ENCODE results near the gene HTR1E. TPM values are rescaled to one million over a fixed set of nuclear protein-coding genes. Genes with fewer than 3 reads are reported as not detected.
"Not testable (repeated sequence)": the region's sequence is repeated elsewhere in the genome, so short reads cannot be mapped to it uniquely, and the experiment has no call there.

HTR1E gene
- total RNA-seq, 2 donors from 2014 or later = not detected

DNA sequence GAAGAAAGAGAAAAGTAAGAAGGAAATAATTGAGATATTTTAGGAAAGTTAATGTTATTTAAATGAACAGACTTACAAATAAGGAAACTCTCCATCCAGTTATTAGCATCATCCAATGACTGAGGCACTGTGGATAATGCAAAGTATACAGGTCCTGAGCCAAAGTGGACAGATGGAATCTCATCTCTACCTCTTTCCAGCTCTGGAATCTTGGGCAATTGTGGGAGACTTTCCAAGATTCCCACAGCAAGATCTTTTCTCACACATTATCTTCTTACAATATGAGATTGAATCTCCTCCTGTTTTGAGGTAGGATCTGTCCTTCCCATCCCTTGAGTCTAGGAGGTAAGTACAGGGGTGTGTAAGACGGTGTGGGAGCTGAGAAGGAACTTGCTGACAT, 28.9 kb downstream of the HTR1E start:
- no peak for DNase-seq (ENCODE audit: low spot score)
- intact Hi-C loops (cut with DNase I) = no loop called here

- intact Hi-C loops (cut with DNase I) = no loop called here
- no peak for DNase-seq (ENCODE audit: low spot score)
Measured at GRCh38 chr6:86969573-86969972, 32.2 kb downstream of the HTR1E start.

DNA sequence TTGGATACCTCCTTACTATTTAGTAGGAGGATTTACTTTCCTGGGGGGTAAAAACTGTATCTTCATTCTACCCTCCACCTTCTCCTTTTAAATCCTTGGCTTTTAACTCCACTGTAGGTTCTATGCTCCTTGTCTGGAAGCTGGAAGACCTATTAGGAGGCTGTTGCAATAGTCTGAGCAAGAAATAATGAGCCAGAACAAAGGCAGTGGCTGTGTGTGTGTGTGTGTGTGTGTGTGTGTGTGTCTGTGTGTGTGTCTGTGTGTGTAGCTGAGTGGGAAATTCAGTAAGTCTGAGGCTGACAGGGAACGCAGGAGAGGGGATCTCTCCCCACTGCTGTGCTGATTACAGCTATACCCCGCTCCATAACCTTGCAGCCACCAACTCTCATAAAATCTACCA, 35.8 kb downstream of the HTR1E start:
- DNase-seq (ENCODE audit: low spot score) = no peak
- intact Hi-C loops (cut with DNase I) = no loop called here

DNA sequence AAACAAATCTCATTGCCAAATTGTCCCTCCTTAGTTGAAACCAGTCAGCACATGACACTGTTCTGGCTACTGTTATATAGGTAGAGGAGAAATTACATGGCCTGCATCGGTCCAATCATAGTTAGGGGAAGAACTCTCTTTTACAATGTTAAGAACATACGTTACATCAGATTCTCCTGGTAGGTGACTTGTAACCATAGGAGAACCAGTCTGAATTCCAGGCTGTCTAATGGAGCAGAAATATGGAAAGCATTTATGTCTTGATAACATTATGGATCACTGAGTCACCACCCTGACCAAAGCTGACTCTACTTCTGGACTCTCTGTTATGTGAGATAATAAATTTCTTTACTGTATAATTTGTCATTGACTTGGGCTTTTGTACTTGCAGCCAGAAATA, 40.9 kb downstream of the HTR1E start:
- no peak for DNase-seq (ENCODE audit: low spot score)
- intact Hi-C loops (cut with DNase I) = no loop called here

DNA sequence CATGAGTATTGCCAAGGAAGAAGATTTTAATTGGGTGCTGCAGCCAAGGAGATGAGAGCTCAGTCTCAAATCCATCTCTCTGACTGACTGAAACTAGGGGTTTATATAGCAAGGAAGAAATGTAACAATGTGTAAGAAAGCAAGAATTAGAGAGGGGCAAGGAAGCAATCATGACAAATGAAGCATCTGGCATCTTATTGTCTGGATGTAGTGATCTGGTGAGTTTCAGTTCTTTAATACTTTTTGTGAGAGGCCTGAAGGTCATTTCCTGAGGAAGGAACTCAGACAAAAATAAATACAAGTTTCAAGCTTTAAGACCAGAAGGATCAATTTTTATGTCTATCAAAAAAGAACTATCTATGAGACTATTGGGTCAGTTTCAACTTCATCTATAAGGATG, 64.2 kb downstream of the HTR1E start:
- intact Hi-C loops (cut with DNase I) = no loop called here
- DNase-seq (ENCODE audit: low spot score) = no peak

DNA sequence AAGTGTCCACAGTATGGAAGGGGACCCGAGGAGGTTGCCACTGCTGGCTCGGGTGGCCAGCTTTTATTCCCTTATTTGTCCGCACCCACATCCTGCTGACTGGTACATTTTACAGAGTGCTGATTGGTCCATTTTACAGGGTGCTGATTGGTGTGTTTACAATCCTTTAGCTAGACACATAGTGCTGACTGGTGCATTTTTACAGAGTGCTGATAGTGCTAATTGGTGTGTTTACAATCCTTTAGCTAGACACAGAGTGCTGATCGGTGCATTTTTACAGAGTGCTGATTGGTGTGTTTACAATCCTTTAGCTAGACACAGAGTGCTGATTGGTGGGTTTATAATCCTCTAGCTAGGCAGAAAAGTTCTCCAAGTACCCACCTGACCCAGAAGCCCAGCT, 65.1 kb downstream of the HTR1E start:
- DNase-seq (ENCODE audit: low spot score); intact Hi-C loops (cut with DNase I): not testable (repeated sequence)

DNA sequence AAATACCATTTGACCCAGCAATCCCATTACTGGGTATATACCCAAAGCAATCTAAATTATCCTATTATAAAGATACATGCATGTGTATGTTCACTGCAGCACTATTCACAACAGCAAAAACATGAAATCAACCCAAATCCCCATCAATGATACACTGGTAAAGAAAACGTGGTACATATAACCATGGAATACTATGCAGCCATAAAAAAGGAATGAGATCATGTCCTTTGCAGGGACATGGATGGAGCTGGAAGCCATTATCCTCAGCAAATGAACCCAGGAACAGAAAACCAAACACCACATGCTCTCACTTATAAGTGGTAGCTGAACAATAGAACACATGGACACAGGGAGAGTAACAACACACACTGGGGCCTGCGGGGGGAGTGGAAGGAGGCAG, 69.2 kb downstream of the HTR1E start:
- DNase-seq (ENCODE audit: low spot score) = not testable (repeated sequence)
- intact Hi-C loops (cut with DNase I) = loop anchor here in 1 of 2 donors (5.0 kb wide), 1 partner anchor 1756 kb away; no protein-coding TSS in a partner anchor

GRCh38 chr6:87009581-87009980, 72.3 kb downstream of the HTR1E start:
- DNase-seq (ENCODE audit: low spot score) = not testable (repeated sequence)
- intact Hi-C loops (cut with DNase I) = loop anchor here in 1 of 2 donors (5.0 kb wide), 1 partner anchor 1753 kb away; no protein-coding TSS in a partner anchor

- DNase-seq (ENCODE audit: low spot score) = no peak
- intact Hi-C loops (cut with DNase I) = no loop called here
Measured at GRCh38 chr6:87012035-87012434, 74.7 kb downstream of the HTR1E start.

GRCh38 chr6:87012743-87013142, 75.4 kb downstream of the HTR1E start:
- intact Hi-C loops (cut with DNase I) = no loop called here
- DNase-seq (ENCODE audit: low spot score) = no peak

DNA sequence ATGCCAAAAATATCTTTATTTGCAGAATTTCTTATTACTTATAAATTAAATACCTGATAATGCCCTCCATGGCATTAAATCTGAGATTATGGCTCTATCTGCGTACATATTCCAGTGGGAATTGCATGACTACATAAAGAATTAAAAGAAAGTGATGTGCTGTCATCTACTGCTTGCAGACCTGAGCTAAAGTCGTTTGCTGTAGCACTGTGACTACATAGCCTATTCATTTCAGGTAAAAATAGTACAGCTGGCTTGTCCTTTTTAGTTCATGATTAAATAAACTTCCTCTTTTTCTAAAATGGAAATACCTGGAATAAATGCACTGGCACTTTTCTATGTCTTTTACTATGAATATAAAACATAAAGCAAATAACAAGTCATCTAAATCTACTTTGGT, 79.4 kb downstream of the HTR1E start:
- intact Hi-C loops (cut with DNase I) = no loop called here
- no peak for DNase-seq (ENCODE audit: low spot score)

GRCh38 chr6:87027021-87027420, 89.7 kb downstream of the HTR1E start:
- intact Hi-C loops (cut with DNase I) = no loop called here

GRCh38 chr6:87029711-87030314, 92.5 kb downstream of the HTR1E start:
- intact Hi-C loops (cut with DNase I) = loop anchor here in 1 of 2 donors (5.0 kb wide), 1 partner anchor 1273 kb away; no protein-coding TSS in a partner anchor
- no peak for DNase-seq (ENCODE audit: low spot score)

More at GRCh38 chr6:87027021-87027420, 89.7 kb downstream of the HTR1E start:
- no peak for DNase-seq (ENCODE audit: low spot score)

- intact Hi-C loops (cut with DNase I) = no loop called here
Measured at GRCh38 chr6:87040729-87041128, 103.4 kb downstream of the HTR1E start.

GRCh38 chr6:87045521-87046075, 108.3 kb downstream of the HTR1E start:
- intact Hi-C loops (cut with DNase I) = loop anchor here in 1 of 2 donors (2.0 kb wide), 1 partner anchor 29 kb away; no protein-coding TSS in a partner anchor
- DNase-seq (ENCODE audit: low spot score) = no peak

More at GRCh38 chr6:87040729-87041128, 103.4 kb downstream of the HTR1E start:
- DNase-seq (ENCODE audit: low spot score) = no peak

- intact Hi-C loops (cut with DNase I) = no loop called here
- DNase-seq (ENCODE audit: low spot score) = no peak
Measured at GRCh38 chr6:87049779-87050178, 112.5 kb downstream of the HTR1E start.

DNA sequence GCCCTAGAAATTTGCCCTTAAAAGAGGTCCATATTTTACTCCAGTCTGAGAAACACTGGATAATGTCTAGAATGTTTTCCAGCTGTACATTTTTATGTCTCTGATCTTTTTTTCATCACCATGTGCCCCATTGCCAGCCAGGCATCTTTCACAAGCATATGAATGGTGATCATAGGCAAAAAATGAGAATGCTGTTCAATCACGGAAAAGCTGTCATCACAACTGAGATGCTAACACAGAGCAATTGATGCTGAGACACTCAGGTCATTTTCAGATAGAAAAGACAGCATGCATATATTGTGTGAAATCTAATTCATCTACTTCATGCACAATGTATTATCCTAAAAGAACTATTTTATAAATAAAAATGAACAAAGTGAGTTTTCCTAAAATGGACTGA, 116.0 kb downstream of the HTR1E start:
- intact Hi-C loops (cut with DNase I) = no loop called here
- DNase-seq (ENCODE audit: low spot score) = no peak

GRCh38 chr6:87054143-87054833, 117.0 kb downstream of the HTR1E start:
- no peak for DNase-seq (ENCODE audit: low spot score)
- intact Hi-C loops (cut with DNase I) = no loop called here

- intact Hi-C loops (cut with DNase I) = no loop called here
- DNase-seq (ENCODE audit: low spot score) = no peak
Measured at GRCh38 chr6:87059943-87060342, 122.6 kb downstream of the HTR1E start.

GRCh38 chr6:87065117-87065516, 127.8 kb downstream of the HTR1E start:
- intact Hi-C loops (cut with DNase I) = no loop called here
- DNase-seq (ENCODE audit: low spot score) = no peak
